SK-N-DZ (cell line): ENCODE results near the gene CMTM8.
A peak's percentile ranks its signal among the peaks of the same experiment; 100 is the strongest.
"Not testable (repeated sequence)": the region's sequence is repeated elsewhere in the genome, so short reads cannot be mapped to it uniquely, and the experiment has no call there.

ENCODE experiments used
- DNase-seq: peaks from one replicate; pipeline ENCODE4 v3.0.0-alpha.2; 2015; ENCODE audit warnings: low spot score

The CMTM8 gene

GRCh38 chr3:32375596-32375930 is 137.1 kb downstream of the CMTM8 start:
- DNase-seq = no peak

GRCh38 chr3:32376115-32376514 is 137.6 kb downstream of the CMTM8 start:
- no peak for DNase-seq

- no peak for DNase-seq
These were observed 141.5 kb downstream of the CMTM8 start for GRCh38 chr3:32379831-32380500.

GRCh38 chr3:32381922-32382321 is 143.4 kb downstream of the CMTM8 start:
- no peak for DNase-seq

GRCh38 chr3:32383136-32383711 is 144.7 kb downstream of the CMTM8 start:
- DNase-seq = no peak

GRCh38 chr3:32384938-32385337 is 146.5 kb downstream of the CMTM8 start:
- peak; percentile 84 for DNase-seq

GRCh38 chr3:32387512-32387911 is 149.0 kb downstream of the CMTM8 start:
- no peak for DNase-seq

GRCh38 chr3:32389577-32389976 is 151.1 kb downstream of the CMTM8 start:
- DNase-seq = not testable (repeated sequence)

- peak; percentile 70 for DNase-seq
These were observed 153.4 kb downstream of the CMTM8 start, which contains the start of gene CMTM7 for GRCh38 chr3:32391643-32392535. CMTM7 (plus strand) TSS chr3:32391853; CDS start chr3:32391907, 54 bp downstream.

GRCh38 chr3:32392536-32393302 is 154.2 kb downstream of the CMTM8 start:
- no peak for DNase-seq

GRCh38 chr3:32395496-32395895 is 157.0 kb downstream of the CMTM8 start:
- no peak for DNase-seq

GRCh38 chr3:32397941-32398340 is 159.5 kb downstream of the CMTM8 start:
- DNase-seq = no peak

- DNase-seq = no peak
These were observed 160.1 kb downstream of the CMTM8 start for GRCh38 chr3:32398531-32398930.

GRCh38 chr3:32399030-32399620 is 160.6 kb downstream of the CMTM8 start:
- peak; percentile 68 for DNase-seq

- DNase-seq = no peak
These were observed 162.6 kb downstream of the CMTM8 start for GRCh38 chr3:32401126-32401525.

GRCh38 chr3:32401556-32402081 is 163.1 kb downstream of the CMTM8 start:
- peak; percentile 64 for DNase-seq

- no peak for DNase-seq
These were observed 165.2 kb downstream of the CMTM8 start for GRCh38 chr3:32403663-32404062.

- DNase-seq = no peak
These were observed 166.2 kb downstream of the CMTM8 start for GRCh38 chr3:32404714-32405113.

GRCh38 chr3:32405155-32405554 is 166.7 kb downstream of the CMTM8 start:
- DNase-seq = no peak

- no peak for DNase-seq
These were observed 167.3 kb downstream of the CMTM8 start for GRCh38 chr3:32405711-32406323.
